Activated CD8-positive, alpha-beta memory T cell treated with anti-CD3 and anti-CD28 coated beads, Interleukin-2, amount 50 U/mL, for 4 hours (primary cell): ENCODE results near the gene TNFRSF14.

Experiments
- DNase-seq: peaks from one replicate; pipeline ENCODE4 v3.0.0-alpha.2; 2020

TNFRSF14 gene

DNA sequence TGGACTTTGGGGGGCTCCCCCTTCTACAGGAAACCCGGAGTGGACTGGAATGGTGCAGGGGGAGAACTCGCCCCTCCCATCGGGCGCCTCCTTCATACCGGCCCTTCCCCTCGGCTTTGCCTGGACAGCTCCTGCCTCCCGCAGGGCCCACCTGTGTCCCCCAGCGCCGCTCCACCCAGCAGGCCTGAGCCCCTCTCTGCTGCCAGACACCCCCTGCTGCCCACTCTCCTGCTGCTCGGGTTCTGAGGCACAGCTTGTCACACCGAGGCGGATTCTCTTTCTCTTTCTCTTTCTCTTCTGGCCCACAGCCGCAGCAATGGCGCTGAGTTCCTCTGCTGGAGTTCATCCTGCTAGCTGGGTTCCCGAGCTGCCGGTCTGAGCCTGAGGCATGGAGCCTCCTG lies at the start of gene TNFRSF14:
TNFRSF14 (plus strand) TSS at position 95 of the 401 bp plus-strand sequence; CDS start at position 389, 294 bp downstream.
- DNase-seq: peak; percentile 70

DNA sequence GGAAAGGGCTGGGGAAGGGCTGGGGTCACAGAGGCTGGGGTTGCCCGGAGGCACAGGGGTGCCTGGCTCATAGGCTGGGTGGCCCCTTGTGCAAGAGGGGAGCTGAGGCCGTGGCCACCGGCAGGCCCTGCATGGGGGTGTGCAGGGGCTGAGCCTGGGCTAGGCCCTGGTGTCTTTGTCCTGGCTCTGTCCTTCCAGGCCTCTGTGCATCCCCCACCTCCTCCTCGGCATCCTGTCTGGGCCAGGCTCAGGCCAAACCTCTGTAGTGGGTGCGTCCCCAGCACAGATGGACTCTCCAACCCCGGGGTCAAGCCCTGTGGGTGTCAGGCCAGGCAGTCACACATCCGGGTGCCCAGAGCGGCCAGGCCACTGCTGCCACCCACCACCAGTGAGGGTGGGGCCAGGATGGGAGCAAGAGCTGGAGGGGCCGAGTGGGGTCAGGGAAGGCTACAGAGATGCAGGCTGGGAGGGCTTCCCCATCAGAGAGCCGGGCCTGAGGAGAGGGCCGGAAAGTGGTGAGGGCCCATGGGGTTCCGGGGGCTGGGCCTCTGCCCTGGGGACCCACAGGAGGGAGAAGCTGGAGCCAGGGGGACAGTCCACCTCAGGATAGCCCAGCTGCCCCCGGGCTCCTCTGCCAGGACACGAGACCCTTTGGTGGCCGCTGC lies 49.1 kb upstream of the TNFRSF14 start:
- no peak for DNase-seq

DNA sequence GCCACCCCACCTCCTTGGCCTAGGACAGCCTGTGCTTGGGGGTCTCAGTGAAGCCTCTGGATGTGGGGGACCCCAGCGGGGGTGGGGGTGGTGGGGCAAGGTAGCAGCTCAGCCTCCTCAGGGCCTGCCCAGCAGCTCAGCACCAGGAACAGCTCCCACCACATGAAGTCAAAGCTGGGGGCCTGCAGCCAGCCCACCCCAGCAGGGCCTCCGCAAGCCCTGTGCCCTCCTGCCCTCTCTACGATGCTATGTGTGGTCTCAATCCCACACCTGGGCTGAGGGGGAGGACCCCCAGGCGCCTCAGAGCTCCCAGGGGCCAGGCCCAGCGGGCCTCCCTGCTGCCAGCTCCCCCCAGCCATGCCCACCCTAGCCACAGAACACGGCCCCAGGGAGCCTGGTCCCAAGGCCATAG lies 48.4 kb upstream of the TNFRSF14 start:
- DNase-seq: no peak

DNA sequence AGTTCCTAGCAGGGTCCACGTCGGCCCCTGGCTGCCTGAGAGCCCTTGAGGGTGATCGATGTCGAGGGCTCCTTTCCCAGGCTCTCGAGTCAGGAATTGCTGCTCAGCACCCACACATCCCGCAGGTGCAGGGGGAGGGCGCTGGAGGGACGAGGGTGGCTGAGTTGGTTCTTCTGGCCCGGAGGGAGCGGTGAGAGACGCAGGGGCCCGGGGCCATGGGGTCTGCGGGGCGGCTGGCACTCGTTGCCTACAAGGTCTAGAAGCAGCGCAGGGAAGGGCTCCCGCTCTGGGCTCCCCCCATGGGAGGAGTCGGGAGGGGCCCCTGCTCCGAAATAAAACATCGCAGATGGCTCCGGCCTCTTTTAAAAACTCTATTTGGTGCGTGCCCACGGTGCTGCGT lies 48.0 kb upstream of the TNFRSF14 start:
- DNase-seq: no peak

DNA sequence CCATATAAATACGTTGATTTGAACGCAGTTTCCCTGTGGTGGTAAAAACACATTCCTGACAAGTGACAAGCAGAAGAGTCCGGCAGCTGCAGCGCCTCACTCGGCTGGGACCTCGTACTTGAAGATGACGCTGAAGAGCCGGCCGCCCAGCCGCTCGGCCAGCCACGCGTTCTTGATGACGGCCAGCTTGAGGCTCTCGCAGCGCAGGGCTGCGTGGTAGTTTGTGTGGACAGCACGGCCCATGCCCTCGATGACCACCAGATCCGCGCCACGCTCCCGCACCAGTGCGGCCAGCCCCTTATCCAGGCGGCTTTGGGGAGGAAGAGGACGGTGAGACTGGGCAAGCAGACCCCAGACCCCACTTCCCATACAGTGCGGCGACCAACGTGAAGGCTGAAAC lies 47.4 kb upstream of the TNFRSF14 start:
- DNase-seq: no peak

DNA sequence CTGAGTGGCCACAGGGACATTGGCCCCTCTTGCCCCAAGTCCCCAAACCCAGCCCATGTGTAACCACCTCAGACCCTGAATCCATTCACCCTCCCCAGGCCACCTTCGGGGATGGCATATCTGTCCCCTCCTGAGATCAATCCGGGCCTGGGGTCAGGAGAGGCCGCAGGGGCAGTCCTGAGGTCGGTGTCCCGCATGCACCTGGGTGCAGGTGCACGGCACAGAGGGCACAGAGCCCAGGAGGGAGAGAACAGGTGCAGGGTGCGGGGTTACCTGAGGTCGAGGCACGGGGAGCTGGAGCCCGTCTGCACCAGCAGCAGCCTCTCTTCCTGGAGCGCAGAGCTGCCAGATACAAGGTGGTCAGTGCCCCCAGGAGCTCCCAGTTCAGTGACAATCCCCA lies 46.6 kb upstream of the TNFRSF14 start:
- DNase-seq: no peak

DNA sequence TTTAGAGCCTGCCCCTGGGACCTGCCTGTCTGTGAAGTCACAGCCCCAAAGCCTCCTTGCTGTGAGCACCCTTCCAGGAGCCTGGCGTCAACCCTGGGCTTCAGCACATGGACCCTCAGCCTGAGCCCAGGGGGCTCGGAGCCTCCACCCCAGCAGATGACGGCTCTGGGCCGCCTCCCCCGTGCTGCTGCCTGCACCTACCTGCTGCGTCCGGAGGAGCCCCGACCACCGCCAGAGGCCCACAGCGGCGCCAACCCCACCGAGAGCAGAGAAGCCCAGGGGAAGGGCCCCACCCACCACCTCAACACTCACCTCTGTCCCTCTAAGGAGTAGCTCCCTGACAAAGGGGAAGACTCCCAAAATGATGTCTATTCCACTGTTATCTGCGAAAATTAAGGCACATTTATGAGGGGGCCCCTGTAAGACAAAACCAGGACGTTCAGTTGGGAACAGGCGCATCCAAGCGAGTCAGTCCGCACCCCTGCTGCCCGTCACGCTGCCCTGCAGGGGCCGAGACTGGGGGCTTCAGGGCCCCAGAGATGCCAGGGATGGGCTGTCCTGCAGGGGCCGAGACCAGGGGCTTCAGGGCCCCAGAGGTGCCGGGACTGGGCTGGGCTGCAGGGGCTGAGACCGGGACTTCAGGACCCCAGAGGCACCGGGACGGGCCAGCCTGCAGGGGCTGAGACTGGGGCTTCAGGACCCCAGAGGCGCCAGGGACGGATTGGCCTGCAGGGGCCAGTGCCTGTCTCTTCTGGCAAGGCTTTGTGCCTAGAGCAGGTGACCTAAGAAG lies 45.6 kb upstream of the TNFRSF14 start:
- no peak for DNase-seq

DNA sequence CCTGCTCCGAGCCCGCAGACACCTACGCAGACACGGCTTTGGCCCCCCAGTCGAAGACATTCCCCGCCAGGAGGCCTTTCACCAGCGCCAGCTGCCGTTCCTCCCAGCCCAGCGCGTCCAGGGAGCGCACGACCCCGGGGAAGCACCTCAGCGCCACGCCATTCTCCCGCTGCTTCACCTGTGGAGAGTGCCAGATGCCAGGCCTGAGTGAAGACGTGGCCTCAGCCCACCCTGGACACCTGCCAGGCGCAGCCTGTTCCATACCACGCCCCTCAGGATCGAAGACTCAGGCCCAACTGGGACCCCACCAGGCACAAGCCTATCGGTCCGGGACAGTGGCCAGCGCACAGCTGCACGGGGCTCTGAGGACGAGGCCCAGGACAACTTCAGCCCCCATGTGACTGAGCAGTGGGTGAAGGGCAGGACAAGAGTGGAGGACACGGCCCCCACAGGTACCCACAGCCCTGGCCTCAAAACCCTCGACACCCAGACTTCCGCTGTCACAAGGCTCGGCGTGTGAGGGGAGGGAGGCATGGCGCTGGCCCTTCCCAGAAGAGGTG lies 43.2 kb upstream of the TNFRSF14 start:
- DNase-seq: no peak

DNA sequence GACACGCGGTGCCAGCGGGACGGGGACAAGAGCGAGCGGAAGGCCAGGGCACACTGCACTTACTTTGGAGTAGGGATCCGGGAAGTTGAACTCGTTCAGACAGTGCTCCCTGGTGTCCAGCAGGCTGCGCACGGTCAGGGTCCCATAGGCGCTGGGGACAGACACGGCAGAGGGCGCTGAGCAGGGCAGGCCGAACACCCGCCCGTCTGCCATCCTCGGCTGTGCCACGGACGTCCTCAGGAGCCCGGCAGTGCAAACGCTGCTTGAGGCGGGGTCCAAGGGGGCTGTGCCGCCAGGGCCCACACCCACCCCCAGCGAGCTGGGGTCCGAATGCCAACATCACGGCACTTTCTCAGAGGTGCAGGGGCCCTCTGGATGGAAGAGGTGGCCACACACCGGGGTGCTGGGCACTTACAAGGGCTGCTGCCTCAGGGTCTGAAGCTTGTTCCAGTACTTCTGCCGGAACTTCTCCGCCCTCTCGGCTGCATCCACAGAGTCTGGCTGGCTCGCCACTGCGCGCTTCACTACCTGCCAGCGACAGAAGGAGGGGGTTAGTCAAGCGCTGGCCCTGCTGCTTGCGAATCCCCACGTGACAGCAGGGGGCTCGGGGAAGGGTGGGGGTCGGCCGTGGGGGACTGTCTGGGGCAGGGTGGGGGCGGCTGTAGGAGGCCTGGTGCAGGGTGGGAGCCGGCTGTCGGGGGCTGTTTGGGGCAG lies 42.1 kb upstream of the TNFRSF14 start:
- DNase-seq: no peak

DNA sequence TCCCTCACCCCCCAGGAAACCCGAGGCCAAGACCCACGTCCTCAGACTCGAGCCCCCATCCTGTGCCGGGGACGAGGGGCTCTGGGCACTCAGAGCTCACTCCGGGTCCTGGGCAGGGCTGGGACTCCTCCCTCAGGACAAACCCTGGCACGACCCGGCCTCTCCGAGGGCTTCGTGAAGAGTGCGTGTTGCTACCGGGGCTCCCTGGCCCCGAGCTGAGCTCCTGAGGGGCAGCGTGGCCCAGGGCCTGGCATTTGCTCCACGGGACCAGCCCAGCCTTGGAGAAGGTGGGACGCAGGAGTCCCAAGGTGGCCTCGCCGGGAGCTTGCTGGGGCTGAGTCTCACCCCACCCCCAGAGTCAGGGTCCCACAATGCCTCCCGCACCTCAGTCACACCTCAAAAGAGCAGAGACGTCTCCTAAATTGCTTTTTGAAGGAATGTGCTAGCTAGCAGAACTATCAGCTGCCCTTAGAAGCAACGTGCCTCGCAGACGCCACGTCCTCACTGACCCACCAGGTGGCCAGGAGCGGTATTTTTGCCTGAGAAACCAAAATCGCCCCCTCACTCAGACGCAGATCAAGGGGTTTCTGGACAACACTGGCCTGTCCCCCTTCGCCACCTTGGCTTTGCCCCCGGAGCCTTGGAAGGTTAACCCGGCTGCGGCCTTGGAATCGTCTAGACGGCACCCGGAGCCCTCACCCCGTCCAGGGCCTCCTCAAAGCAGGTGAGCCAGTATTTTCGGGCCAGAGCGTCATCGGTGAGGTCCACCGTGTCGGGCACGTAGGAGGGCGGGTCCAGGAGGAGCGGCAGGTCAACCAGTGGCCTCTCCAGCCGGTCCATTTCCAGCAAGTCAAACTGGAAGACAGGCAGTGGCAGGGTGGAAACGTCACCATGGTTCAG lies 41.1 kb upstream of the TNFRSF14 start:
- no peak for DNase-seq

DNA sequence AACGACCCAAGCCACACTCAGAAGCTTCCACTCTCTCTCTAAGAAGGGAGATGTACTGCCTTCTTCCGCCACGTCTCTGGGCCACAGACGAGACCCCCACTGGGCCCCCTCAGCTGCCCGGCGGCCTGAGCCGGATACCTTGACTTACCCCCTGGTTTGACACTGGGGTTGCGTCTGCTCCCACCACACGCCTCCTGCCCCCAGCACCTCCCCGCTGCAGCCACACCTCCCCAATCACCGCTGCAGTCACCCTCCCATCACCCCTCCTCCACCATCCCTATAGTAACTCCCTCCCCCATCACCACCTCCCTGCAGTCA lies 40.4 kb upstream of the TNFRSF14 start:
- DNase-seq: no peak

DNA sequence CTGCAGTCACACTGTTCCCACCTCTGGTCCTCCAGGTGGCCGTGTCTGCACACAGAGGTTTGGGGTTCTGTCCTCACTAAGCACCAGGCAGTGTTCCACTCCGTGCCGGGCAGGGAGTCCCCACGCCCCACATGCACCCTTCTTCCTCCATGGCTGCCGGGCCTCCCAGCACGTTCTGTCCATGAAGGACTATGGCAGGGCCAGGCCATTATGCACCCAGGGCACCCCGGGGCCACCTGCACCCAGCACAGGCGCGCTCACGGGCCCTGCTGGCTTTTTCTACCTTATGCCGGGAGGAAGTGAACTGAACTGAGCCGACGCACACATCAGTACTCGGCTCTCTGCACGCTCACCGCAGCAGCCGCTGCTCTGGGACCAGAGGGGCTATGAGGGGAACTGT lies 40.0 kb upstream of the TNFRSF14 start:
- no peak for DNase-seq

DNA sequence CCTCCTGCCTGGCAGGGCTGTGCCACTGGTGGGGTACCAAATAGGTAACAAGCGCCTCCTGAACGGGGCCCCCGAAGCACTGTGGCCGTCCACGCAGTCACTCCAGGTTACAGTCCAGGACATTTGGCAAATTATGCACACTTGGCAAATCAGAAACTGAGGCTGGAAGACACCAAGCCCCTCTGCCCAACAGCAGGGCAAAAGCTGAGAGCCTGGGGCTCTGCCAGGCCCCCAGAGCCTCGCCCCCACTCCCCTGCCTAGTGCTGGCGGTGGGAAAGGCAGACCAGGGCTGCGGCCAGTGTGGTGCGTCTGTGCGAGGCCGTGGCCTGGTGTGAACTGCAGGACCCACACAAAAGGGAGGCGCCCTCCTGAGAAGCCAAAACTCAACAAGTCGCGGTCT lies 39.2 kb upstream of the TNFRSF14 start:
- no peak for DNase-seq

DNA sequence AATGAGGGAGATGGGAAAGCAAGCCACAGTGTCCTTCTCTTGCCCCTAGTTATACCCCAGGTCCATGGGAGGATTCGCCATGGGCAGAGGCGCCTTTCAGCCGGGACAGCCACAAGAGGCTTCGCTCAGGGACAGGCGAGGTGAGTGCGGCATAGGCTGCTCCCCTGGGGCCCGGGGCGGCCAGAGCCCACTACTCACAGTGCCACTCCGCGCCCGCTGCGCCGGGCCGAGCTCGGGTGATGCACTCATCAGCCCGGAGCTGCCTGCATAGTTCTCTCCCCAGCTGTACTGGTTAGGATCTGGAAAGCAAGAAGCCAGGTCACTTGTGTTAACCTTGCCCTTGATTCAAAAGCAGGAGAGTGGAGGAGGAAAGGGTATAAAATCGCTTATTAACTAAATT lies 38.2 kb upstream of the TNFRSF14 start:
- DNase-seq: no peak

DNA sequence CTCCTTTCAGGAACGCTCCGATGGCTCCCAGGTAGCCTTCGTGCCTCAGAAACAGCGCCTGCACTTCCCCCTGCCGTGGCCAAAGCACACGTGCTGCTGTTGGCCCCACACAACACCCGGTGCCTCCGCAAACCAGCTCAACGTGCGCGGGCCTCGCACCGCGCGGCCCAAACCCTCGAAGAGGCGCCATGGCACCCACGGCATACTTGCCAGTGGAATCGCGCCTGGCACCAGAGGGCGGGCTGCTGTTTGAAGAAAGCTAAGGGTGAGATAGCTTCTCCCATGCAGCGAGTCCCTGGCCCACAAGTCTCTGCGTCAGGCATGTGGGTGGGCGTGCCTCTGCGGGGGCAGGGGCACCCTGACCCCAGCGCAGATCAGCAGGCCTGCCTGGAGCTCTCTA lies 37.6 kb upstream of the TNFRSF14 start:
- DNase-seq: no peak

DNA sequence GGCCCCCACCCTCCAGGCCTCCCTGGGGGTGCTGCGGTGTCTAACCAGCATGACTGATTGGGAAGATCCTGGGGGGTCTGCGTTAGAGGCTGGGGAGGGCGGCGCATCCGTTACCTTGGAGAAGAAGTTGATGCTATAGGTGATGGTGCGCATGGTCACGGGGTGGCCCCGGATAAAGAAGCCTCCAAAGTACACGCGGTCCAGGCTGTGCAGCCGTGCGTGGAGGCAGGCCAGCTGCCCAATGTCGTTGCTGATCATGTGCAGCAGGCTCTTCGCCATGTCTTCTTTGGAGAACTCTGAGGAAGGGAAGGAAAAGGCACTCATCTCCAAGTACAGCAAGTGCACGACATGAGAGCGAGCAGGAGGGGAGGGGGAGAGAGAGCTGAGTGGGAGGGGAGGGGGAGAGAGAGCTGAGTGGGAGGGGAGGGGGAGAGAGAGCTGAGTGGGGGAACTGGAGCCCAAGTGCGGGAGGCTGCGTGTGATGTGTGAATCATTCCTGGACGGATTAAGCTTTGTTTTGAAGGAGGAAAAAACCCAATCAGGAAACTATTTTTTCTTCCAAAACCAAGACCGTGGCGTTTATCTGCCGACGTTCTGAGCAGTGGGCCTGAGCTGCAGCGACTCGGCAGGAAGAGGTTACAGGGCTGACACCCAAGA lies 37.0 kb upstream of the TNFRSF14 start:
- DNase-seq: no peak

DNA sequence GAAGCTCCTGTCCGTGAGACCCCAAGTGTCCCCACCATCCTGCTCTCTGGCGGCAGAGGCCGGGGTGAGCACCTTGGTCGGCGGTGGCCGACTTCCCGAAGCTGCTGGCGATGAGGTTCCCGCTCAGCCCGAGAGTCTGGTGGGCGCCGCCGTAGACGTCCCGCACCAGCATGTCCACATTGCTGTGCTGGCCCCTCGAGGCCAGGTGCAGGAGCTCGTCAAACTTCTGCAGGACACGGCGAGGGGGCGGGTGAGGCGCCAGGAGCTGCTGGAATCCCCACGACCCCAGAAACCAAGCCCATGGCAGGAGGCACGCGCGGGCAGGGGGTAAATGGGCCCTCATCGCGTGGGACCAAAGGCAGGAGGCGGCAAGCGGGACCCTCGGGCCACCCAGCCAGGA lies 36.4 kb upstream of the TNFRSF14 start:
- no peak for DNase-seq

DNA sequence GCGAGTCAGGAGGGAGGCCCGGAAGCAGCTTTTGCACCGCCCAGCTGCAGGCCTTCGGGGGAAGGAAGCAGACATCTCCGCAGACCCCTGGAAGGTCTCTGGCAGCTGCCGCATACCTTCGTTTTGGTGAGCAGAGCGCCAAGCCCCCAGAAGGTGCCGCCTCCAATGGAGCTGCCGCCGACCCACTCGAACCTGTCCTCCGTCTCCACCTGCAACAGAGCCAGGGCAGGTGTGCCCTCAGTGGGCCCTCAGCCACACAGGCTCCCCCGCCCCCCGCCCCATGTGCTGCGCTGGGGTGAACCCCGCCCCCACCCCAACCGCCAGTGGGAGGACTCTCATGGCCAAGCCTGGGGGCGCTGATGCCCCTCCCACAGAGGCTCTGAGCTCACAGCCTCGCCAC lies 36.0 kb upstream of the TNFRSF14 start:
- no peak for DNase-seq

DNA sequence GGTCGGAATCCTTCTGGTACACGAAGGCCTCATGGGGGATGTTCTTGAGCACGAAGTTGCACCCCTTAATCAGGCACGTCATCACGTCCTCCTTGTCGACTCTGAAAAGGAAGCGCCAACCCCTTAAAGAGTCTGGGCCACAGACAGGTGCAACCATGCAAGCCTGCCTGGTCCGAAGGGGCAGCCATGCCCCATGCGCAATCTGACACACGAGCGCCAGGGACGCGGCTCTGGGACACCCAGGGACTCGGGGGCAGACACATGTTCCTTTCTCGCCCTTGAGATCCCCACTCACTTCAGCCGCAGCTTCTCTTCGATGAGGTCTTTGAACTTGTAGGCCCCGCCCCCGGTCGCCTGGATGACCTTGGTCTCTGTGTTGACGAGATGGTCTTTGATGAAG lies 35.4 kb upstream of the TNFRSF14 start:
- no peak for DNase-seq

DNA sequence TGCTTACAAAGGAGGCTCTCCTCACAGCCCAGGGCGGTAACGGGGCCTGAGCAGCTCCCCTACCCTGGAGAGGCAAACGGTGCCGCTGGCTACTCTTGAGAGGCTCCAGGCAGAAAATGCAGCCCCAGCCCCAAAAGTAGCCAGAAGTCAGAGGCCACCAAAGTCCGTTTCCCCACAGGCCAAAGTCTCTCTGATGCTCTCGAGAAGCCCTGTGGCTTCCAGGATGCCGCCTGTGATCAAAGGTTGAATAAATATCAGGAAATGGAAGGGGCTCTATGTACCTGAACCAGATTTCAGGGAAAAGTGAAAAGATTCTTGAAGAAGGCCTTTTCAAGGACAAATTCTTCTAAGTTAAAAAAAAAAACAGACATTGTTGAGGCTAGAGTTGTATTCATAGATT lies 33.9 kb upstream of the TNFRSF14 start:
- DNase-seq: no peak

DNA sequence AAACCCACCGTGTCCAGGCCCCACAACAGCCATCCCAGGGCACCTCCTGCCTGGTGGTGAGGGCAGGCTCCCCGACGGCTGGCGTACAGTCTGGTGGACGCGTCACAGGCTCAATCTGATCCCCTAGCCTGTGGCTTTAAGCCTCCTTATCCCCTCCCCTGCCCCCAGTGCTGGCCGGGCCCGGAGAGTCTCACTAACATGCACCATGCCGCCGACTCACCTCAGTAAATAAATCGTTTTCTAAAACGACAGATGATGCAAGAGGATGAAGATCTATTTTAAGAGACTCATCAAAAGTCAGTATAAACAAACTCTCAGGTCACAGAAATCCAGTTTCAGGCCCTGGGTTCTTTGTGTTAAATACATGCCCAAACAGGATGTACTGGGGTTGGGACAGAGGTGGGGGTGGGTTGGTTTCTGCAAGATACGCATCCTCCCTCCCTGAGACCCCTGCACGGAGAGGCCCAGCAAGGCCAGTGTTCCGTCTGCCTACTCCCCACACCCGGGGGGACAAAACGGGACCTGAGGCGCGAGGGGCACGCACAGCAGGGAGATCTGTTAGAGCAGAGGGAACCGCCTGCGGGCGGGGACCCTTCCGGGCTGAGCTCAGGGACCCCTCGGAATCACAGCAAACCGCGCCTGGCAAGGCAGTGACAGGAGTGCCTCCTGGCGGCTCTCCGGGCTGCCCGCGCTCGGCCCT lies 32.8 kb upstream of the TNFRSF14 start:
- peak; percentile 31 for DNase-seq
